Measurements from ENCODE around the gene PALLD.

DNA sequence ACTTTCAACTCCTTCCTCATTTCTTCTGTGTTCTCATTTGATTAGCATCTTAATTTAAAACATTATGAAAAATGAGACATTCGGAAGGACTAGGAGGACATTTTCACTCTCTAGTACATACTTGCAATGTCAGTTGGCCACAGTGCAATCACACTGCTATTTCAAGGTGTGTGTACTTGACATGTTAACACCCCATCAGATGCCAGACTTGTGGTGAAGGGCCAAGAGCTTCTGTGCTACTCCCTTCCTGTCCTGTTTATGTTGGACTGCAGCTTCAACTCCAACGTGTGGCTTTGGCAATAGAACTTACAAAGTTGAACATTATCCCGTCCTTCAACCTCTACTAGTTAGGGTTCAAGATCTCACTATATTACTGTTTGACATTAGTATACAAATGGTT lies 221.0 kb downstream of the PALLD start:
- TF ChIP-seq POLR2A (IDR thresholded peaks at IDR 0.05; ENCODE audit: low read depth, low read length) (no peak), POLR2AphosphoS5 (IDR thresholded peaks at IDR 0.05; ENCODE audit: low read depth, low read length) (no peak)

All from GM12891 (cell line).